H1 (cell line): ENCODE measurements around the gene ANAPC7. TPM values are rescaled to one million over a fixed set of nuclear protein-coding genes. Genes with fewer than 3 reads are reported as not detected.
"Not testable (repeated sequence)": the region's sequence is repeated elsewhere in the genome, so short reads cannot be mapped to it uniquely, and the experiment has no call there.

Experiments used
- CTCF ChIA-PET: fragments of 300-600 bp; sonication (Branson Sonifier 250); formaldehyde crosslinking; loops from one replicate; lab custom pipeline; 2021; ENCODE audit not compliant: partially characterized antibody; lab: Charles Lee
- POLR2A ChIA-PET: fragments of 300-600 bp; sonication (Branson Sonifier 250); formaldehyde crosslinking; loops from one replicate; lab custom pipeline; 2021; ENCODE audit warnings: inconsistent platforms; ENCODE audit not compliant: partially characterized antibody; lab: Charles Lee
- DNase-seq, 2 experiments: peaks; one replicate each; pipeline versions ENCODE4 v3.0.0 to v3.0.0-alpha.2; 2010 to 2022; ENCODE audit warnings: low spot score in 2 of 2, low read depth in 1 of 2, mixed read lengths in 1 of 2
- FAIRE-seq: peaks from 2 replicates; lab custom pipeline; 2011; peaks lifted over from hg19 to GRCh38; lab: Jason Lieb, UNC
- H2AFZ ChIP-seq: 2 replicates; pipeline ENCODE4 v1.8.1; 2012; ENCODE audit warnings: low read length, inconsistent platforms
- H2AK5ac ChIP-seq: 2 replicates; pipeline ENCODE4 v1.6.1; 2013; ENCODE audit warnings: low read depth, low read length
- H2BK120ac ChIP-seq: replicated peaks from 2 replicates; pipeline ENCODE3; 2013; ENCODE audit warnings: low read depth, low read length, inconsistent platforms
- H2BK12ac ChIP-seq: 2 replicates; pipeline ENCODE4 v1.6.1; 2013; ENCODE audit warnings: low read depth, low read length
- H2BK15ac ChIP-seq: 2 replicates; pipeline ENCODE4 v1.6.1; 2013; ENCODE audit warnings: low read length
- H2BK20ac ChIP-seq: 2 replicates; pipeline ENCODE4 v1.6.1; 2013; ENCODE audit warnings: low read length
- H2BK5ac ChIP-seq: 2 replicates; pipeline ENCODE4 v1.6.1; 2013; ENCODE audit warnings: low read depth, low read length
- H3K14ac ChIP-seq: 2 replicates; pipeline ENCODE4 v1.6.1; 2013; ENCODE audit warnings: inconsistent platforms; ENCODE audit not compliant: insufficient read length
- H3K18ac ChIP-seq: 2 replicates; pipeline ENCODE4 v1.6.1; 2013; ENCODE audit warnings: low read length; ENCODE audit errors: extremely low read depth
- H3K23ac ChIP-seq: 2 replicates; pipeline ENCODE4 v1.6.1; 2013; ENCODE audit warnings: inconsistent platforms; ENCODE audit not compliant: insufficient read length
- H3K23me2 ChIP-seq: 2 replicates; pipeline ENCODE4 v1.6.1; 2013; ENCODE audit warnings: low read depth, low read length
- H3K27ac ChIP-seq: 2 replicates; pipeline ENCODE4 v1.6.1; 2011; ENCODE audit warnings: low read depth, low read length, inconsistent platforms
- H3K27me3 ChIP-seq, 4 experiments: replicated peaks in 1 of 4; 1 replicate in 1 of 4; 2 replicates in 3 of 4; pipeline versions ENCODE4 v1.6.1 to v1.8.1; 2011 to 2013; ENCODE audit warnings: low read length in 3 of 4, mild to moderate bottlenecking in 3 of 4, inconsistent platforms in 2 of 4, mixed read lengths in 2 of 4, moderate library complexity in 1 of 4; ENCODE audit not compliant: control insufficient read depth in 3 of 4, insufficient read depth in 3 of 4; ENCODE audit errors: extremely low read depth in 1 of 4
- H3K36me3 ChIP-seq, 4 experiments: 2 replicates each; pipeline versions ENCODE4 v1.6.1 to v1.8.1; 2011 to 2013; ENCODE audit warnings: mild to moderate bottlenecking in 4 of 4, low read length in 3 of 4, moderate library complexity in 2 of 4, control low read depth in 1 of 4, inconsistent platforms in 1 of 4; ENCODE audit not compliant: insufficient read depth in 4 of 4, control insufficient read depth in 2 of 4
- H3K4ac ChIP-seq: replicated peaks from 2 replicates; pipeline ENCODE3; 2013; ENCODE audit warnings: low read length, low read depth, mixed read lengths, inconsistent platforms; ENCODE audit not compliant: insufficient read length
- H3K4me1 ChIP-seq, 4 experiments: replicated peaks in 1 of 4; 1 replicate in 1 of 4; 2 replicates in 3 of 4; pipeline versions ENCODE4 v1.6.1 to v1.8.1; 2011 to 2013; ENCODE audit warnings: low read length in 3 of 4, inconsistent platforms in 2 of 4, mixed read lengths in 1 of 4; ENCODE audit not compliant: insufficient read depth in 4 of 4, control insufficient read depth in 3 of 4
- H3K4me2 ChIP-seq, 2 experiments: 2 replicates each; pipeline versions ENCODE4 v1.6.1 to v1.8.1; 2011 to 2013; ENCODE audit warnings: low read depth in 2 of 2, low read length in 2 of 2, control low read depth in 1 of 2, inconsistent platforms in 1 of 2, mild to moderate bottlenecking in 1 of 2; ENCODE audit not compliant: insufficient read depth in 1 of 2
- H3K4me3 ChIP-seq, 4 experiments: fragments of 200-600, 300-600 bp in 1 of 4; sonication (generic), shearing (Covaris generic), sonication (Bioruptor Twin) in 1 of 4; 2 replicates each; pipeline versions ENCODE4 v1.5.1 to v1.8.1; 2011 to 2016; ENCODE audit warnings: low read length in 4 of 4, low read depth in 3 of 4, control low read depth in 2 of 4, inconsistent platforms in 2 of 4, mild to moderate bottlenecking in 2 of 4, mixed read lengths in 1 of 4, moderate library complexity in 1 of 4; ENCODE audit not compliant: insufficient read depth in 2 of 4; ENCODE audit errors: extremely low read depth in 1 of 4
- H3K56ac ChIP-seq: replicated peaks from 2 replicates; pipeline ENCODE3; 2013; ENCODE audit warnings: low read depth, mild to moderate bottlenecking, mixed read lengths, low read length, inconsistent platforms; ENCODE audit not compliant: insufficient read length
- H3K79me1 ChIP-seq: 2 replicates; pipeline ENCODE4 v1.6.1; 2013; ENCODE audit warnings: low read depth, low read length, control low read depth
- H3K79me2 ChIP-seq, 2 experiments: 2 replicates each; pipeline versions ENCODE4 v1.6.1 to v1.8.1; 2012 to 2013; ENCODE audit warnings: low read length in 2 of 2, mild to moderate bottlenecking in 2 of 2, inconsistent platforms in 1 of 2; ENCODE audit not compliant: insufficient read depth in 2 of 2, control insufficient read depth in 1 of 2
- H3K9ac ChIP-seq, 4 experiments: replicated peaks in 1 of 4; 1 replicate in 1 of 4; 2 replicates in 3 of 4; pipeline versions ENCODE4 v1.6.1 to v1.8.1; 2011 to 2013; ENCODE audit warnings: low read depth in 3 of 4, low read length in 3 of 4, control low read depth in 2 of 4, mild to moderate bottlenecking in 2 of 4, moderate library complexity in 2 of 4, inconsistent platforms in 1 of 4; ENCODE audit errors: extremely low read depth in 1 of 4
- H3K9me3 ChIP-seq, 2 experiments: 2 replicates each; pipeline versions ENCODE4 v1.6.1 to v1.8.1; 2012 to 2013; ENCODE audit warnings: mild to moderate bottlenecking in 2 of 2, moderate library complexity in 2 of 2, control low read depth in 1 of 2, inconsistent platforms in 1 of 2, low read depth in 1 of 2, low read length in 1 of 2, mixed read lengths in 1 of 2; ENCODE audit not compliant: insufficient read depth in 2 of 2
- H4K20me1 ChIP-seq, 2 experiments: replicated peaks in 1 of 2; 2 replicates each; pipeline versions ENCODE3 to v1.8.1; 2011 to 2013; ENCODE audit warnings: inconsistent platforms in 2 of 2, low read length in 2 of 2, mild to moderate bottlenecking in 1 of 2; ENCODE audit not compliant: insufficient read depth in 2 of 2, control insufficient read depth in 1 of 2
- H4K5ac ChIP-seq: 2 replicates; pipeline ENCODE4 v1.6.1; 2013; ENCODE audit warnings: low read length, low read depth, mixed read lengths, inconsistent platforms; ENCODE audit not compliant: insufficient read length
- H4K8ac ChIP-seq: 2 replicates; pipeline ENCODE4 v1.8.0; 2013; ENCODE audit warnings: mild to moderate bottlenecking, moderate library complexity, low read length, inconsistent platforms; ENCODE audit not compliant: insufficient read depth; ENCODE audit errors: extremely low read depth
- H4K91ac ChIP-seq: replicated peaks from 2 replicates; pipeline ENCODE3; 2013; ENCODE audit warnings: low read length, mixed read lengths, inconsistent platforms; ENCODE audit not compliant: insufficient read length
- ATF2 ChIP-seq: IDR thresholded peaks from 2 replicates; pipeline ENCODE4 v1.6.1; 2012; ENCODE audit warnings: low read length, inconsistent platforms
- MAX ChIP-seq: IDR thresholded peaks from 2 replicates; pipeline ENCODE4 v1.6.1; 2012; ENCODE audit warnings: inconsistent platforms
- RNF2 ChIP-seq: fragments of 200-900, 300-1000 bp; sonication (generic); IDR thresholded peaks from 2 replicates; pipeline ENCODE4 v1.7.1; 2016; ENCODE audit warnings: borderline replicate concordance, low read depth, mild to moderate bottlenecking, antibody characterized with exemption, low read length; ENCODE audit not compliant: poor library complexity, severe bottlenecking; ENCODE audit errors: missing control alignments
- WGBS, 2 experiments: shearing (Covaris generic) in 1 of 2; methylation state at CpG; one replicate each; pipeline versions ENCODE4 v1.1.6 to v1.1.7; 2013 to 2015; ENCODE audit warnings: low lambda C conversion rate in 2 of 2, mixed read lengths in 2 of 2, inconsistent platforms in 1 of 2, low coverage in 1 of 2, missing lambda C conversion rate in 1 of 2; ENCODE audit not compliant: insufficient replicate concordance in 2 of 2, insufficient coverage in 1 of 2, insufficient read length in 1 of 2; ENCODE audit errors: extremely low coverage in 1 of 2, missing lambda C conversion rate in 1 of 2; 5-methylcytosine and 5-hydroxymethylcytosine counted together
- polyA plus RNA-seq, 7 experiments: library from polyadenylated mRNA; depleted of rRNA in 3 of 7; stranded (reverse) in 5 of 7; unstranded in 2 of 7; fragments of >200 nt in 5 of 7; fragments of 200-250 nt in 2 of 7; gene quantifications; 1 replicate in 5 of 7; 2 replicates in 1 of 7; 4 replicates in 1 of 7; pipeline versions ENCODE4 v1.2.1 to v1.2.3, GENCODE V29; 2011 to 2013; ENCODE audit warnings: missing spikeins in 2 of 7, mixed read lengths in 2 of 7
- total RNA-seq: library from RNA; stranded (reverse); fragmentation: NEBNext Ultra II Directional; extraction: Animal tissue kit (Norgen Biotek cat#: 25700); gene quantifications from 2 replicates; pipeline ENCODE4 v1.2.1, GENCODE V29; 2021

ANAPC7 gene
- total and polyA plus RNA-seq, 2 of the 8 experiments (the other 6 are each of a cell fraction or from before 2014, with no cell fraction given): 72.8 to 105 TPM

GRCh38 chr12:110431957-110432587, 28.6 kb upstream of the ANAPC7 start (continued):
- TF ChIP-seq ATF2 (no peak), MAX (no peak), RNF2 (no peak)

- CTCF ChIA-PET: interaction anchor here (0.7 to 1.0 kb wide), 3 partner anchors 23 to 411 kb away, joined by 3 read pairs; no protein-coding TSS in a partner anchor
- FAIRE-seq: not testable (repeated sequence)
Measured at GRCh38 chr12:110429676-110430075, 26.2 kb upstream of the ANAPC7 start.

More at GRCh38 chr12:110429676-110430075, 26.2 kb upstream of the ANAPC7 start:
- H3K23ac ChIP-seq, H3K18ac ChIP-seq, H3K79me2 ChIP-seq, POLR2A ChIA-PET, H4K20me1 ChIP-seq, H3K9me3 ChIP-seq, H2BK5ac ChIP-seq, H3K23me2 ChIP-seq, H2AK5ac ChIP-seq, H2BK20ac ChIP-seq, H4K8ac ChIP-seq, H3K14ac ChIP-seq, H3K36me3 ChIP-seq, H2BK120ac ChIP-seq, H3K27me3 ChIP-seq, H3K4ac ChIP-seq, H3K79me1 ChIP-seq, H2AFZ ChIP-seq, H2BK12ac ChIP-seq, H3K27ac ChIP-seq, H2BK15ac ChIP-seq, H3K56ac ChIP-seq, H3K4me2 ChIP-seq, H3K9ac ChIP-seq, H3K4me3 ChIP-seq, DNase-seq, H4K5ac ChIP-seq, H3K4me1 ChIP-seq, H4K91ac ChIP-seq: not testable (repeated sequence)
- 100% methylated on average over 8 of the region's 15 CpGs; no CpG with 5 or more reads in 1 of the 2 experiments for WGBS, 2 experiments
